Colonic mucosa (tissue), 4 donors: ENCODE results near the gene NAPG. TPM values are rescaled to one million over a fixed set of nuclear protein-coding genes. Genes with fewer than 3 reads are reported as not detected.
A peak's percentile ranks its signal among the peaks of the same experiment; 100 is the strongest.

Source experiments
- DNase-seq: peaks from one replicate; pipeline ENCODE4 v3.0.0-alpha.2; 2020
- H3K27ac ChIP-seq: fragments of 200-600 bp; one replicate; pipeline ENCODE4 v1.8.0; 2021
- H3K27me3 ChIP-seq: fragments of 200-600 bp; one replicate; pipeline ENCODE4 v1.8.0; 2021
- H3K36me3 ChIP-seq: fragments of 200-600 bp; one replicate; pipeline ENCODE4 v1.8.0; 2021
- H3K4me1 ChIP-seq: fragments of 200-600 bp; one replicate; pipeline ENCODE4 v1.8.0; 2021; ENCODE audit warnings: mild to moderate bottlenecking
- H3K4me3 ChIP-seq: fragments of 200-600 bp; one replicate; pipeline ENCODE4 v1.8.0; 2021
- H3K9ac ChIP-seq, 2 donors: one replicate each; pipeline ENCODE4 v1.7.0; 2013; ENCODE audit warnings: control low read depth in 2 of 2, low read depth in 2 of 2, low read length in 2 of 2
- H3K9me3 ChIP-seq: fragments of 200-600 bp; one replicate; pipeline ENCODE4 v1.8.0; 2021
- intact Hi-C: fragments of 100-400 bp; cut with DNase I; formaldehyde crosslinking; loops from one replicate; pipeline ENCODE4 v1.14.1; 2022
- total RNA-seq, 2 donors: library from RNA; stranded (reverse); fragmentation: NEBNext Ultra II Directional in 1 of 2; extraction: Animal tissue kit (Norgen Biotek cat#: 25700) in 1 of 2; gene quantifications; one replicate each; pipeline ENCODE4 v1.2.1, GENCODE V29; 2021
- TF ChIP-seq, protein P1 (sequence below): fragments of 200-600 bp; IDR thresholded peaks from one replicate; pipeline ENCODE4 v1.8.0; 2022; ENCODE audit warnings: antibody characterized with exemption, mild to moderate bottlenecking
- donor health status: healthy.
- donor health status: DM: no; HTN: no; CAD: no.
- donor health status: DM: no; HTN: no; CAD: no.

Gene NAPG
- total RNA-seq, 2 donors from 2014 or later: 29.0 to 36.0 TPM

GRCh38 chr18:10559553-10560451 is 34.0 kb downstream of the NAPG start:
- H3K9me3 ChIP-seq: no peaks in the 10 kb centered on the region
- intact Hi-C loops: loop anchor here (5.0 kb wide), 1 partner anchor 592 kb away; no protein-coding TSS in a partner anchor
- H3K27me3 ChIP-seq: no peaks in the 10 kb centered on the region
- H3K36me3 ChIP-seq: no peaks in the 10 kb centered on the region
- H3K9ac ChIP-seq: no peak overlapping the region
- no peak for DNase-seq
- no peak overlapping the region for H3K4me3 ChIP-seq
- TF ChIP-seq, protein P1, sequence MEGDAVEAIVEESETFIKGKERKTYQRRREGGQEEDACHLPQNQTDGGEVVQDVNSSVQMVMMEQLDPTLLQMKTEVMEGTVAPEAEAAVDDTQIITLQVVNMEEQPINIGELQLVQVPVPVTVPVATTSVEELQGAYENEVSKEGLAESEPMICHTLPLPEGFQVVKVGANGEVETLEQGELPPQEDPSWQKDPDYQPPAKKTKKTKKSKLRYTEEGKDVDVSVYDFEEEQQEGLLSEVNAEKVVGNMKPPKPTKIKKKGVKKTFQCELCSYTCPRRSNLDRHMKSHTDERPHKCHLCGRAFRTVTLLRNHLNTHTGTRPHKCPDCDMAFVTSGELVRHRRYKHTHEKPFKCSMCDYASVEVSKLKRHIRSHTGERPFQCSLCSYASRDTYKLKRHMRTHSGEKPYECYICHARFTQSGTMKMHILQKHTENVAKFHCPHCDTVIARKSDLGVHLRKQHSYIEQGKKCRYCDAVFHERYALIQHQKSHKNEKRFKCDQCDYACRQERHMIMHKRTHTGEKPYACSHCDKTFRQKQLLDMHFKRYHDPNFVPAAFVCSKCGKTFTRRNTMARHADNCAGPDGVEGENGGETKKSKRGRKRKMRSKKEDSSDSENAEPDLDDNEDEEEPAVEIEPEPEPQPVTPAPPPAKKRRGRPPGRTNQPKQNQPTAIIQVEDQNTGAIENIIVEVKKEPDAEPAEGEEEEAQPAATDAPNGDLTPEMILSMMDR: no peak
- no peaks in the 10 kb centered on the region for H3K4me1 ChIP-seq
- H3K27ac ChIP-seq: no peak overlapping the region

- intact Hi-C loops: loop anchor here (5.0 kb wide), 1 partner anchor 592 kb away; no protein-coding TSS in a partner anchor
- peak; percentile 80 for DNase-seq
- Histone ChIP-seq H3K9me3 (no peaks in the 10 kb centered on the region), H3K27me3 (no peaks in the 10 kb centered on the region), H3K4me3 (no peak overlapping the region), H3K4me1 (no peaks in the 10 kb centered on the region), H3K36me3 (no peaks in the 10 kb centered on the region), H3K9ac (no peak overlapping the region), H3K27ac (no peak overlapping the region)
- TF ChIP-seq, protein P1: peak; percentile 72
Observed at GRCh38 chr18:10560452-10561045, 34.7 kb downstream of the NAPG start.

DNA sequence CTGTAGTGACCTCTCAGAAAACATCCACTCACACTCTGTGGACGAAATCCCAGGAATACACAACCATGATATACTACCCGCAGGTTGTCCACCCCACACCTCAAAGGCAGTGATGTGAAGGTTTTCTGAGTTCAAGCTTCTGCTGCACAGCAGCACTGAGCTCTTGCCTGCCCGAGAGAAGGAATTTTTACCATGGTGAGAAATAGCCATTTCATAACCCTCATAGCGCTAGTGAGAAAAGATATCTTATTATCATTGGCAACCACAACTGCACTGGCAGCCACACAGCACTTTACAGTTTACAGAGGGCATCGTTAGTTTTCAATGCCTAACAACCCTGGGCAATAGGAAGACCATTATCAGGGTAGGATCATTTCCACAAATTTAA is 36.9 kb downstream of the NAPG start:
- Histone ChIP-seq H3K27ac (no peak overlapping the region), H3K4me3 (no peak overlapping the region), H3K36me3 (no peaks in the 10 kb centered on the region), H3K27me3 (no peaks in the 10 kb centered on the region), H3K9me3 (no peaks in the 10 kb centered on the region), H3K9ac (no peak overlapping the region), H3K4me1 (no peaks in the 10 kb centered on the region)
- TF ChIP-seq, protein P1: no peak
- no peak for DNase-seq
- intact Hi-C loops: loop anchor here (5.0 kb wide), 1 partner anchor 590 kb away; no protein-coding TSS in a partner anchor

GRCh38 chr18:10563886-10564285 is 38.1 kb downstream of the NAPG start:
- Histone ChIP-seq H3K27ac (no peak overlapping the region), H3K4me3 (no peak overlapping the region), H3K9ac (no peak overlapping the region), H3K36me3 (no peaks in the 10 kb centered on the region), H3K4me1 (no peaks in the 10 kb centered on the region), H3K27me3 (no peaks in the 10 kb centered on the region), H3K9me3 (no peaks in the 10 kb centered on the region)
- no peak for DNase-seq
- TF ChIP-seq, protein P1: no peak
- intact Hi-C loops: loop anchor here (5.0 kb wide), 1 partner anchor 588 kb away; no protein-coding TSS in a partner anchor

- Histone ChIP-seq H3K36me3 (no peaks in the 10 kb centered on the region), H3K27ac (no peak overlapping the region), H3K27me3 (no peaks in the 10 kb centered on the region), H3K4me1 (no peaks in the 10 kb centered on the region), H3K9ac (no peak overlapping the region), H3K9me3 (no peaks in the 10 kb centered on the region), H3K4me3 (no peak overlapping the region)
- TF ChIP-seq, protein P1: no peak
- DNase-seq: no peak
- intact Hi-C loops: loop anchor here (5.0 kb wide), 1 partner anchor 587 kb away; no protein-coding TSS in a partner anchor
Observed at GRCh38 chr18:10564975-10565773, 39.3 kb downstream of the NAPG start.
